Thyroid gland (tissue), 4 donors: ENCODE data around the gene CRIM1. TPM values are rescaled to one million over a fixed set of nuclear protein-coding genes. Genes with fewer than 3 reads are reported as not detected.
A peak's percentile ranks its signal among the peaks of the same experiment; 100 is the strongest.

Experiments
- DNase-seq, 2 donors: peaks; one replicate each; pipeline ENCODE4 v3.0.0-alpha.2; 2019
- H3K27ac ChIP-seq, 3 donors: fragments of 200-600 bp; sonication (generic); 1 replicate in 2 of 3; 2 replicates in 1 of 3; pipeline ENCODE4 v1.5.1; 2016 to 2019; ENCODE audit warnings: mild to moderate bottlenecking in 1 of 3, moderate library complexity in 1 of 3
- H3K27me3 ChIP-seq: fragments of 200-600 bp; sonication (generic); one replicate; pipeline ENCODE4 v1.5.1; 2019
- H3K36me3 ChIP-seq, 2 donors: fragments of 200-600 bp; sonication (generic); one replicate each; pipeline ENCODE4 v1.5.1; 2016 to 2019
- H3K4me1 ChIP-seq, 2 donors: fragments of 200-600 bp; sonication (generic); one replicate each; pipeline ENCODE4 v1.5.1; 2017 to 2019
- H3K4me3 ChIP-seq, 3 donors: fragments of 200-600 bp; sonication (generic); replicated peaks in 1 of 3; 1 replicate in 2 of 3; 2 replicates in 1 of 3; pipeline ENCODE4 v1.5.1; 2016; ENCODE audit warnings: mild to moderate bottlenecking in 1 of 3
- H3K9me3 ChIP-seq: fragments of 200-600 bp; sonication (generic); one replicate; pipeline ENCODE4 v1.5.1; 2017
- CTCF ChIP-seq, 6 experiments: fragments of 200-600 bp in 3 of 6; fragments of 450-650 bp in 3 of 6; sonication (generic) in 3 of 6; IDR thresholded peaks; one replicate each; pipeline ENCODE4 v1.5.1; 2016 to 2019; ENCODE audit warnings: antibody characterized with exemption in 6 of 6, mild to moderate bottlenecking in 2 of 6, inconsistent platforms in 1 of 6, moderate library complexity in 1 of 6
- POLR2A ChIP-seq, 2 donors: fragments of 450-650 bp; IDR thresholded peaks; one replicate each; pipeline ENCODE4 v1.6.1; 2017; ENCODE audit warnings: antibody characterized with exemption in 2 of 2, mild to moderate bottlenecking in 2 of 2, moderate library complexity in 1 of 2
- WGBS, 2 donors: methylation state at CpG; one replicate each; pipeline ENCODE4 v1.1.5; 2017; 5-methylcytosine and 5-hydroxymethylcytosine counted together
- intact Hi-C: fragments of 100-400 bp; cut with DNase I; formaldehyde crosslinking; loops from one replicate; pipeline ENCODE4 v1.15.1; 2023
- total RNA-seq, 4 donors: library from RNA; depleted of rRNA; stranded (reverse); fragments of >200 nt; gene quantifications; one replicate each; pipeline ENCODE4 v1.2.3, GENCODE V29; 2016

CRIM1 gene
- total RNA-seq, 4 donors from 2014 or later: 49.5 to 104 (median 71.5) TPM

GRCh38 chr2:36453652-36454051 lies 98.1 kb downstream of the CRIM1 start:
- Histone ChIP-seq H3K4me3 (no peak overlapping the region), H3K4me1 (peaks cover 45 to 60% of the 10 kb centered on the region in 2 donors), H3K27me3 (no peaks in the 10 kb centered on the region), H3K27ac (no peak overlapping the region), H3K9me3 (no peaks in the 10 kb centered on the region), H3K36me3 (no peaks in the 10 kb centered on the region)
- TF ChIP-seq POLR2A (IDR thresholded peaks at IDR 0.05) (no peak), CTCF (IDR thresholded peaks at IDR 0.05) (no peak)
- 84 to 87% methylated on average over 3 of the region's 3 CpGs for WGBS, 2 donors
- no peak for DNase-seq
- intact Hi-C loops: no loop called here

- intact Hi-C loops: no loop called here
- no peaks in the 10 kb centered on the region for H3K9me3 ChIP-seq
- H3K4me1 ChIP-seq: peaks cover 59 to 73% of the 10 kb centered on the region in 2 donors
- TF ChIP-seq CTCF (IDR thresholded peaks at IDR 0.05) (no peak), POLR2A (IDR thresholded peaks at IDR 0.05) (no peak)
- 91 to 95% methylated on average over 4 of the region's 4 CpGs for WGBS, 2 donors
- H3K36me3 ChIP-seq: no peaks in the 10 kb centered on the region
- DNase-seq: no peak
- no peaks in the 10 kb centered on the region for H3K27me3 ChIP-seq
- H3K27ac ChIP-seq: no peak overlapping the region
- H3K4me3 ChIP-seq: no peak overlapping the region
These were observed 99.4 kb downstream of the CRIM1 start for GRCh38 chr2:36455011-36455410.

- WGBS, 2 donors: 81 to 83% methylated on average over 4 of the region's 4 CpGs
- no peak for TF ChIP-seq POLR2A (IDR thresholded peaks at IDR 0.05)
- TF ChIP-seq CTCF (IDR thresholded peaks at IDR 0.05): no peak
- peak overlapping the region; percentile 3 to 56 (median 16) for H3K27ac ChIP-seq
- DNase-seq: no peak
- no peaks in the 10 kb centered on the region for H3K9me3 ChIP-seq
- no peak overlapping the region for H3K4me3 ChIP-seq
- intact Hi-C loops: no loop called here
- peaks cover 62 to 72% of the 10 kb centered on the region in 2 donors for H3K4me1 ChIP-seq
- H3K27me3 ChIP-seq: no peaks in the 10 kb centered on the region
- no peaks in the 10 kb centered on the region for H3K36me3 ChIP-seq
These were observed 100.2 kb downstream of the CRIM1 start for GRCh38 chr2:36455788-36456187.

GRCh38 chr2:36456227-36457175 lies 100.9 kb downstream of the CRIM1 start:
- Histone ChIP-seq H3K4me1 (peaks cover 55 to 71% of the 10 kb centered on the region in 2 donors), H3K4me3 (no peak overlapping the region), H3K27me3 (no peaks in the 10 kb centered on the region), H3K9me3 (no peaks in the 10 kb centered on the region), H3K36me3 (no peaks in the 10 kb centered on the region), H3K27ac (peak overlapping the region; percentile 16 to 56 (median 46))
- TF ChIP-seq CTCF (IDR thresholded peaks at IDR 0.05) (no peak), POLR2A (IDR thresholded peaks at IDR 0.05) (no peak)
- intact Hi-C loops: no loop called here
- WGBS, 2 donors: 32 to 40% methylated on average over 17 of the region's 17 CpGs
- DNase-seq: peak; percentile 83 to 90

GRCh38 chr2:36458106-36458505 lies 102.5 kb downstream of the CRIM1 start:
- intact Hi-C loops: no loop called here
- no peak overlapping the region for H3K4me3 ChIP-seq
- WGBS, 2 donors: 95 to 99% methylated on average over 5 of the region's 5 CpGs
- H3K36me3 ChIP-seq: no peaks in the 10 kb centered on the region
- peak overlapping the region in 2 of 3 donors; percentile 20 to 21 for H3K27ac ChIP-seq
- no peak for TF ChIP-seq POLR2A (IDR thresholded peaks at IDR 0.05)
- TF ChIP-seq CTCF (IDR thresholded peaks at IDR 0.05): no peak
- no peaks in the 10 kb centered on the region for H3K9me3 ChIP-seq
- H3K4me1 ChIP-seq: peaks cover 50 to 71% of the 10 kb centered on the region in 2 donors
- no peak for DNase-seq
- no peaks in the 10 kb centered on the region for H3K27me3 ChIP-seq
